BLaER1 treated with 17β-estradiol and CSF1 and Interleukin-3, amounts not matched to agents 10 nM and 100 nM (cell line): ENCODE results near the gene TIFAB.

Source experiments
- H3K27ac ChIP-seq, 11 experiments: shearing (Covaris generic); formaldehyde crosslinking; 2 replicates each; pipeline ENCODE4 v1.8.1; 2022
- H3K27me3 ChIP-seq, 11 experiments: shearing (Covaris generic); formaldehyde crosslinking; 2 replicates each; pipeline ENCODE4 v1.8.1; 2022
- H3K36me3 ChIP-seq, 11 experiments: shearing (Covaris generic); formaldehyde crosslinking; 2 replicates each; pipeline ENCODE4 v1.8.1; 2022
- H3K4me1 ChIP-seq, 10 experiments: shearing (Covaris generic); formaldehyde crosslinking; 2 replicates each; pipeline ENCODE4 v1.8.1; 2022
- H3K4me2 ChIP-seq, 11 experiments: shearing (Covaris generic); formaldehyde crosslinking; 2 replicates each; pipeline ENCODE4 v1.8.1; 2022
- H3K4me3 ChIP-seq, 10 experiments: shearing (Covaris generic); formaldehyde crosslinking; 2 replicates each; pipeline ENCODE4 v1.8.1; 2022
- H3K9ac ChIP-seq, 11 experiments: shearing (Covaris generic); formaldehyde crosslinking; 2 replicates each; pipeline ENCODE4 v1.8.1; 2022
- H3K9me3 ChIP-seq, 11 experiments: shearing (Covaris generic); formaldehyde crosslinking; replicated peaks in 1 of 11; 2 replicates each; pipeline ENCODE4 v1.8.1; 2022
- H4K20me1 ChIP-seq, 11 experiments: shearing (Covaris generic); formaldehyde crosslinking; 2 replicates each; pipeline ENCODE4 v1.8.1; 2022
- Cebpa-rat ChIP-seq, 11 experiments: shearing (Covaris generic); IDR thresholded peaks; 2 replicates each; pipeline ENCODE4 v1.8.1; 2022

Gene TIFAB

GRCh38 chr5:135477613-135478066 lies 25.5 kb upstream of the TIFAB start:
- no peak overlapping the region for H3K27ac ChIP-seq
- H3K9ac ChIP-seq: no peak overlapping the region
- H3K4me3 ChIP-seq: no peak overlapping the region
- no peaks in the 10 kb centered on the region for H3K36me3 ChIP-seq
- no peaks in the 10 kb centered on the region for H3K27me3 ChIP-seq
- H3K9me3 ChIP-seq: no peaks in the 10 kb centered on the region
- H4K20me1 ChIP-seq: no peaks in the 10 kb centered on the region
- H3K4me1 ChIP-seq: peaks cover 0 to 24% (median 4%) of the 10 kb centered on the region in 10 experiments; a peak in 8 of 20 replicates
- no peak overlapping the region for H3K4me2 ChIP-seq
- no peak for TF ChIP-seq Cebpa-rat (IDR thresholded peaks at IDR 0.05)

GRCh38 chr5:135476615-135477581 lies 24.7 kb upstream of the TIFAB start:
- H3K4me2 ChIP-seq: no peak overlapping the region
- no peak for TF ChIP-seq Cebpa-rat (IDR thresholded peaks at IDR 0.05)
- H3K27ac ChIP-seq: no peak overlapping the region
- H3K4me1 ChIP-seq: peaks cover 0 to 16% (median 4%) of the 10 kb centered on the region in 10 experiments; a peak in 8 of 20 replicates
- H3K9ac ChIP-seq: no peak overlapping the region
- no peaks in the 10 kb centered on the region for H3K36me3 ChIP-seq
- no peak overlapping the region for H3K4me3 ChIP-seq
- no peaks in the 10 kb centered on the region for H3K9me3 ChIP-seq
- no peaks in the 10 kb centered on the region for H3K27me3 ChIP-seq
- peaks cover 0 to under 1% (median 0%) of the 10 kb centered on the region in 11 experiments; a peak in 1 of 22 replicates for H4K20me1 ChIP-seq

- H3K9ac ChIP-seq: no peak overlapping the region
- peaks cover 0 to 3% (median 0%) of the 10 kb centered on the region in 11 experiments; a peak in 1 of 22 replicates for H4K20me1 ChIP-seq
- H3K36me3 ChIP-seq: no peaks in the 10 kb centered on the region
- H3K27ac ChIP-seq: no peak overlapping the region
- H3K4me1 ChIP-seq: no peaks in the 10 kb centered on the region
- no peak overlapping the region for H3K4me2 ChIP-seq
- no peaks in the 10 kb centered on the region for H3K9me3 ChIP-seq
- H3K27me3 ChIP-seq: no peaks in the 10 kb centered on the region
- H3K4me3 ChIP-seq: no peak overlapping the region
- no peak for TF ChIP-seq Cebpa-rat (IDR thresholded peaks at IDR 0.05)
Observed at GRCh38 chr5:135473956-135474670, 22.0 kb upstream of the TIFAB start.

GRCh38 chr5:135472141-135472540 lies 20.0 kb upstream of the TIFAB start:
- Histone ChIP-seq H3K9me3 (no peaks in the 10 kb centered on the region), H3K27ac (no peak overlapping the region), H3K4me3 (no peak overlapping the region), H3K4me1 (no peaks in the 10 kb centered on the region), H3K27me3 (peaks cover 1 to 14% (median 4%) of the 10 kb centered on the region in 11 experiments; a peak in 18 of 22 replicates), H4K20me1 (peaks cover 0 to 3% (median 0%) of the 10 kb centered on the region in 11 experiments; a peak in 2 of 22 replicates), H3K4me2 (no peak overlapping the region), H3K36me3 (no peaks in the 10 kb centered on the region), H3K9ac (no peak overlapping the region)
- 0 out of 22 replicates have a peak, but pooled peaks of 1 of the 11 experiments have one; percentile 22 for TF ChIP-seq Cebpa-rat (IDR thresholded peaks at IDR 0.05)

- Histone ChIP-seq H3K9me3 (no peaks in the 10 kb centered on the region), H3K9ac (no peak overlapping the region), H3K4me2 (no peak overlapping the region), H3K27ac (no peak overlapping the region), H3K4me3 (no peak overlapping the region), H4K20me1 (peaks cover 0 to 3% (median 0%) of the 10 kb centered on the region in 11 experiments; a peak in 2 of 22 replicates), H3K4me1 (peaks cover 0 to 3% (median 2%) of the 10 kb centered on the region in 10 experiments; a peak in 8 of 20 replicates), H3K27me3 (peaks cover 6 to 18% (median 8%) of the 10 kb centered on the region in 11 experiments; a peak in 20 of 22 replicates), H3K36me3 (no peaks in the 10 kb centered on the region)
- no peak for TF ChIP-seq Cebpa-rat (IDR thresholded peaks at IDR 0.05)
Observed at GRCh38 chr5:135471726-135472125, 19.6 kb upstream of the TIFAB start.

GRCh38 chr5:135469911-135470310 lies 17.8 kb upstream of the TIFAB start:
- Histone ChIP-seq H3K27me3 (peaks cover 11 to 32% (median 14%) of the 10 kb centered on the region in 11 experiments; a peak in 20 of 22 replicates), H3K4me2 (no peak overlapping the region), H3K4me3 (no peak overlapping the region), H4K20me1 (peaks cover 0 to 3% (median 0%) of the 10 kb centered on the region in 11 experiments; a peak in 2 of 22 replicates), H3K4me1 (peaks cover 0 to 8% (median 7%) of the 10 kb centered on the region in 10 experiments; a peak in 13 of 20 replicates), H3K9ac (no peak overlapping the region), H3K9me3 (no peaks in the 10 kb centered on the region), H3K27ac (no peak overlapping the region), H3K36me3 (no peaks in the 10 kb centered on the region)
- TF ChIP-seq Cebpa-rat (IDR thresholded peaks at IDR 0.05): no peak

GRCh38 chr5:135468541-135468940 lies 16.4 kb upstream of the TIFAB start:
- Histone ChIP-seq H3K36me3 (no peaks in the 10 kb centered on the region), H3K4me3 (no peak overlapping the region), H3K4me2 (no peak overlapping the region), H3K9ac (no peak overlapping the region), H4K20me1 (peaks cover 0 to 3% (median 0%) of the 10 kb centered on the region in 11 experiments; a peak in 2 of 22 replicates), H3K9me3 (no peaks in the 10 kb centered on the region), H3K4me1 (peaks cover 0 to 15% (median 11%) of the 10 kb centered on the region in 10 experiments; a peak in 14 of 20 replicates), H3K27me3 (peaks cover 11 to 32% (median 14%) of the 10 kb centered on the region in 11 experiments; a peak in 20 of 22 replicates), H3K27ac (no peak overlapping the region)
- TF ChIP-seq Cebpa-rat (IDR thresholded peaks at IDR 0.05): no peak

- Histone ChIP-seq H3K36me3 (no peaks in the 10 kb centered on the region), H3K4me1 (peaks cover 0 to 20% (median 11%) of the 10 kb centered on the region in 10 experiments; a peak in 14 of 20 replicates), H3K4me3 (no peak overlapping the region), H3K4me2 (no peak overlapping the region), H4K20me1 (peaks cover 0 to 3% (median 0%) of the 10 kb centered on the region in 11 experiments; a peak in 2 of 22 replicates), H3K9ac (no peak overlapping the region), H3K27ac (no peak overlapping the region), H3K27me3 (peaks cover 11 to 32% (median 14%) of the 10 kb centered on the region in 11 experiments; a peak in 20 of 22 replicates), H3K9me3 (no peaks in the 10 kb centered on the region)
- TF ChIP-seq Cebpa-rat (IDR thresholded peaks at IDR 0.05): no peak
Observed at GRCh38 chr5:135467871-135468485, 15.8 kb upstream of the TIFAB start.
